ENCODE data around the gene ADAMTS10. TPM values are rescaled to one million over a fixed set of nuclear protein-coding genes. Genes with fewer than 3 reads are reported as not detected.

The ADAMTS10 gene
- total RNA-seq, 1 experiment from 2014 or later = 10.2 TPM

DNA sequence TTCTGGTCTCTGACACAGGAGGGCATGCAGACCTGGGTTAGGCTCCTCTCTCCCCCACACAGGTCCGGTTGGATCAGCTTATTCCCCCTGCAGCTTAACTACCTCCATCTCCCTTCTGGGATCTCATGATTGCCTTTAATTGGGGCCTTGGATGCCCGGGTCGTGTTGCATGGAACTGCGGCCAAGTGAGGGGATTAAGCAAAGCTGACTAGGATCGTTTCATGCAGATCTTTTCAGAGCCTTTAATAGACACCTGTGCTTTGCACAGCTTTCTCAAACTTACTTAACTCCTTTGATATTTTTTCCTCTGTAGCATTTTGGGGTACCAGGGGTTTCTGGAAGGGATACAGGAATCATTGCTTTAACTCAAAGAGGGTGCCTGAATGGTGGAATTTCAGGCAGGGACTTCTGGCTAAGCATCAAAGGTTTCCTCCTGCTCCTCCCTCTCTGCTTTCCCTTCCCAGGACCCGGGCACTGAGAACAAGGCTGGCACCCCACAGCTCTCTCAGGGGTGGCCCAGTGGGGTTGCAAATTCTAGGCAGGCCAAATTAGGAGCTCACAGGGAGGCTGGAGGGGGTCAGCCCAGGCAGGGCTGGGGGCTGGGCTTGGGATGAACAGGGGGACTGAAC lies 20.4 kb upstream of the ADAMTS10 start:
- Histone ChIP-seq H3K4me1 (ENCODE audit: control insufficient read depth in 1 of 2, insufficient read depth in 2 of 2, low read length in 2 of 2) (no peaks in the 10 kb centered on the region), H3K79me2 (ENCODE audit: insufficient read depth, low read length) (no peaks in the 10 kb centered on the region), H3K9me3 (ENCODE audit: control insufficient read depth in 1 of 2, insufficient read depth in 1 of 2, low read depth in 1 of 2, low read length in 2 of 2) (no peaks in the 10 kb centered on the region), H3K9ac (ENCODE audit: low read length) (no peak overlapping the region), H3K36me3 (ENCODE audit: control insufficient read depth in 1 of 2, insufficient read depth in 2 of 2, low read length in 2 of 2) (no peaks in the 10 kb centered on the region), H3K4me3 (replicated peaks in 1 of 2; ENCODE audit: low read depth in 1 of 2, low read length in 2 of 2) (no peak overlapping the region), H4K20me1 (ENCODE audit: insufficient read depth) (no peaks in the 10 kb centered on the region), H2AFZ (ENCODE audit: low read depth, low read length, poor library complexity, severe bottlenecking) (no peak overlapping the region), H3K4me2 (ENCODE audit: low read length) (no peak overlapping the region), H3K27me3 (ENCODE audit: insufficient read depth, low read length) (no peaks in the 10 kb centered on the region), H3K9me2 (ENCODE audit: insufficient read depth) (no peaks in the 10 kb centered on the region), H3K27ac (ENCODE audit: low read depth, low read length) (no peak overlapping the region)
- intact Hi-C loops (cut with micrococcal nuclease) = no loop called here
- TF ChIP-seq EZH2phosphoT487 (IDR thresholded peaks at IDR 0.05; ENCODE audit: borderline replicate concordance) (no peak), YY1 (IDR thresholded peaks at IDR 0.05; ENCODE audit: extremely low read depth, insufficient replicate concordance, low read depth, low read length) (no peak), POLR2A (IDR thresholded peaks at IDR 0.05; ENCODE audit: borderline replicate concordance, extremely low read depth, insufficient read depth, insufficient read length) (no peak), EZH2 (IDR thresholded peaks at IDR 0.05) (no peak), RAD21 (IDR thresholded peaks at IDR 0.05; ENCODE audit: low read depth) (no peak), JUND (IDR thresholded peaks at IDR 0.05) (no peak), POLR2AphosphoS5 (IDR thresholded peaks at IDR 0.05; ENCODE audit: low read depth, low read length) (no peak), EGR1 (IDR thresholded peaks at IDR 0.05; ENCODE audit: low read depth) (no peak), SIN3A (IDR thresholded peaks at IDR 0.05; ENCODE audit: low read depth) (no peak), ZFX (IDR thresholded peaks at IDR 0.05) (no peak), CEBPB (IDR thresholded peaks at IDR 0.05; ENCODE audit: low read depth) (no peak), SP1 (IDR thresholded peaks at IDR 0.05; ENCODE audit: low read depth) (no peak), ELF1 (IDR thresholded peaks at IDR 0.05; ENCODE audit: borderline replicate concordance, low read depth) (no peak), MAX (IDR thresholded peaks at IDR 0.05) (no peak), TCF7L2 (IDR thresholded peaks at IDR 0.05; ENCODE audit: borderline replicate concordance, extremely low read depth, insufficient read depth, insufficient read length) (no peak), SRF (IDR thresholded peaks at IDR 0.05; ENCODE audit: low read depth) (no peak)
- TF ChIP-seq, protein P1, sequence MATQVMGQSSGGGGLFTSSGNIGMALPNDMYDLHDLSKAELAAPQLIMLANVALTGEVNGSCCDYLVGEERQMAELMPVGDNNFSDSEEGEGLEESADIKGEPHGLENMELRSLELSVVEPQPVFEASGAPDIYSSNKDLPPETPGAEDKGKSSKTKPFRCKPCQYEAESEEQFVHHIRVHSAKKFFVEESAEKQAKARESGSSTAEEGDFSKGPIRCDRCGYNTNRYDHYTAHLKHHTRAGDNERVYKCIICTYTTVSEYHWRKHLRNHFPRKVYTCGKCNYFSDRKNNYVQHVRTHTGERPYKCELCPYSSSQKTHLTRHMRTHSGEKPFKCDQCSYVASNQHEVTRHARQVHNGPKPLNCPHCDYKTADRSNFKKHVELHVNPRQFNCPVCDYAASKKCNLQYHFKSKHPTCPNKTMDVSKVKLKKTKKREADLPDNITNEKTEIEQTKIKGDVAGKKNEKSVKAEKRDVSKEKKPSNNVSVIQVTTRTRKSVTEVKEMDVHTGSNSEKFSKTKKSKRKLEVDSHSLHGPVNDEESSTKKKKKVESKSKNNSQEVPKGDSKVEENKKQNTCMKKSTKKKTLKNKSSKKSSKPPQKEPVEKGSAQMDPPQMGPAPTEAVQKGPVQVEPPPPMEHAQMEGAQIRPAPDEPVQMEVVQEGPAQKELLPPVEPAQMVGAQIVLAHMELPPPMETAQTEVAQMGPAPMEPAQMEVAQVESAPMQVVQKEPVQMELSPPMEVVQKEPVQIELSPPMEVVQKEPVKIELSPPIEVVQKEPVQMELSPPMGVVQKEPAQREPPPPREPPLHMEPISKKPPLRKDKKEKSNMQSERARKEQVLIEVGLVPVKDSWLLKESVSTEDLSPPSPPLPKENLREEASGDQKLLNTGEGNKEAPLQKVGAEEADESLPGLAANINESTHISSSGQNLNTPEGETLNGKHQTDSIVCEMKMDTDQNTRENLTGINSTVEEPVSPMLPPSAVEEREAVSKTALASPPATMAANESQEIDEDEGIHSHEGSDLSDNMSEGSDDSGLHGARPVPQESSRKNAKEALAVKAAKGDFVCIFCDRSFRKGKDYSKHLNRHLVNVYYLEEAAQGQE (IDR thresholded peaks at IDR 0.05; ENCODE audit: low read depth) = no peak
- TF ChIP-seq, protein P2, sequence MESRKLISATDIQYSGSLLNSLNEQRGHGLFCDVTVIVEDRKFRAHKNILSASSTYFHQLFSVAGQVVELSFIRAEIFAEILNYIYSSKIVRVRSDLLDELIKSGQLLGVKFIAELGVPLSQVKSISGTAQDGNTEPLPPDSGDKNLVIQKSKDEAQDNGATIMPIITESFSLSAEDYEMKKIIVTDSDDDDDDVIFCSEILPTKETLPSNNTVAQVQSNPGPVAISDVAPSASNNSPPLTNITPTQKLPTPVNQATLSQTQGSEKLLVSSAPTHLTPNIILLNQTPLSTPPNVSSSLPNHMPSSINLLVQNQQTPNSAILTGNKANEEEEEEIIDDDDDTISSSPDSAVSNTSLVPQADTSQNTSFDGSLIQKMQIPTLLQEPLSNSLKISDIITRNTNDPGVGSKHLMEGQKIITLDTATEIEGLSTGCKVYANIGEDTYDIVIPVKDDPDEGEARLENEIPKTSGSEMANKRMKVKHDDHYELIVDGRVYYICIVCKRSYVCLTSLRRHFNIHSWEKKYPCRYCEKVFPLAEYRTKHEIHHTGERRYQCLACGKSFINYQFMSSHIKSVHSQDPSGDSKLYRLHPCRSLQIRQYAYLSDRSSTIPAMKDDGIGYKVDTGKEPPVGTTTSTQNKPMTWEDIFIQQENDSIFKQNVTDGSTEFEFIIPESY (IDR thresholded peaks at IDR 0.05; ENCODE audit: extremely low read depth, insufficient replicate concordance, low read length) = no peak
- DNase-seq (ENCODE audit: low read depth, low spot score) (no peak), ATAC-seq (no peak)
- ChIA-PET POLR2A (no interaction called here), CTCF (interaction anchor here (1.2 to 1.4 kb wide), 2 partner anchors 11 to 23 kb away, joined by 3 to 4 read pairs; no protein-coding TSS in a partner anchor), RAD21 (ENCODE audit: low non-redundant PET in 1 of 2, low total read pairs in 2 of 2, uncharacterized antibody in 2 of 2, unreplicated experiment in 2 of 2) (no interaction called here)
- BruUV-seq (replicated peaks) = no TSS peak
